ENCODE data around the gene ENO2. TPM values are rescaled to one million over a fixed set of nuclear protein-coding genes. Genes with fewer than 3 reads are reported as not detected.

Gene ENO2
- total RNA-seq, result 10 to 100 TPM; 17.9 to 20.3 TPM

GRCh38 chr12:6914246-6914946, at the start of gene ENO2:
Gene ENO2, plus strand, starts transcription at chr12:6914580. Its CDS starts 1,253 bp downstream, at chr12:6915833.

GRCh38 chr12:6867413-6868210, 46.8 kb upstream of the ENO2 start, which contains the start of gene TPI1:
Gene TPI1, plus strand, starts transcription at chr12:6867531. Its CDS starts 36 bp downstream, at chr12:6867567.

GRCh38 chr12:6873094-6874014, 41.0 kb upstream of the ENO2 start, which contains the start of gene SPSB2:
Gene SPSB2, minus strand, starts transcription at chr12:6873303. Its CDS starts 402 bp downstream, at chr12:6872901.

GRCh38 chr12:6904280-6905276, 9.8 kb upstream of the ENO2 start, which contains the start of gene LRRC23:
Gene LRRC23, plus strand, starts transcription at chr12:6904822. Its CDS starts 812 bp downstream, at chr12:6905634.

DNA sequence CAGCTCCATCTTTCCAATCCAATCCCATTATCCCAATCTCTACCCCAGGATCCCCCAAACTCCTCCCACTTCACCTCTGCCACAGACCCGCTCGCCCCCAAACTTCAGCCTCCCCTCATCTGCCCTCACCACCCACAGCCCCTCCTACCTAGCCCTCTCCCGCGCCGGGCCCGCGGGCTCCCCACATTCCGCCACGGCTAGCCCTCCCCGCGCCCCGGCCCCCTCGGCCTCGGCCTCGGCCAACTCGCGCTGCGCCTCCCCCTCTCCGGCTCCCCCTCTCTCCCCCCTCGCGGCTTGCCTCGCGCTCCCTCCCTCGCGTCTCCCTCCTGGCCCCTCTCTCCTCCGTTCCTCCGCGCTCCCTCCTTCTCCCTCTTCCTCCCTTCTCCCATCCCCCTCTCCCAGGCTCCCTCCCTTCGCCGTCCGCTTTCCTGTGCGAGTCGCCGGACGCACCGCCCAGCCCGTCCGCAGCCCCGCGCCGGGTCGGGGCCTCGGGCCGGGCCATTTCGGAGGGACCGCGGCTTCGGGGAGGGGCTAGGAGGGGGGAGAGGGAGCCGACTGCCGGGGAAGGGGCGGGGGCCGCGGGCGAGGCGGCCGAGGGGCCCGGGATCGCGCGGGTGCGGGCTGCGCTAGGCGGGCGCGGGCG, 13.1 kb downstream of the ENO2 start, which contains the start of gene ATN1:
Gene ATN1, plus strand, starts transcription at position 581 of the 643 bp plus-strand sequence. CDS start 6,043 bp downstream, outside the sequence.

DNA sequence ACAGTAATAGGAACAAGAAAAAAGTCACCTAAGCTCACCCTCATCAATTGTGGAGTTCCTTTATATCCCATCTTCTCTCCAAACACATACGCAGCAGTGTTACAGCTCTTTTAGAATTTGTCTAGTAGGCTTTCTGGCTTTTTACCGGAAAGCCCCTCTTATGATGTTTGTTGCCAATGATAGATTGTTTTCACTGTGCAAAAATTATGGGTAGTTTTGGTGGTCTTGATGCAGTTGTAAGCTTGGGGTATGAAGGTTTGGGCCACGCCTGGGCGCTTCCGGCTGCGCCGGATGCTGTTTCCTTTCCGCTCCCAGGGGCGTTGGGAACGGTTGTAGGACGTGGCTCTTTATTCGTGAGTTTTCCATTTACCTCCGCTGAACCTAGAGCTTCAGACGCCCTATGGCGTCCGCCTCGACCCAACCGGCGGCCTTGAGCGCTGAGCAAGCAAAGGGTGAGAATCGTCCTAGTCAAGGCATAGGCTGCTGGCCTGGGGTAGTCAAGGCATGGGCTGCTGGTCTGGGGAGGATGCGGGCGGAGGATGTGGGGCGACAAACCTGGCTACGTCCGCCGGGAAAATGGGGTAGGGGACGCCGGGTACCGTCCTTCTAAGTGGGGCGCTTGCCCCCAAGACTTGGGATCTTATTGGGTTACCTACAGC, 29.5 kb downstream of the ENO2 start, which contains the start of the genes C12orf57 and RNU7-1:
Gene C12orf57, plus strand, starts transcription at position 301 of the 659 bp plus-strand sequence. Its CDS starts 100 bp downstream, at position 401.
Gene RNU7-1, plus strand, starts transcription at position 95 of the 659 bp plus-strand sequence.

DNA sequence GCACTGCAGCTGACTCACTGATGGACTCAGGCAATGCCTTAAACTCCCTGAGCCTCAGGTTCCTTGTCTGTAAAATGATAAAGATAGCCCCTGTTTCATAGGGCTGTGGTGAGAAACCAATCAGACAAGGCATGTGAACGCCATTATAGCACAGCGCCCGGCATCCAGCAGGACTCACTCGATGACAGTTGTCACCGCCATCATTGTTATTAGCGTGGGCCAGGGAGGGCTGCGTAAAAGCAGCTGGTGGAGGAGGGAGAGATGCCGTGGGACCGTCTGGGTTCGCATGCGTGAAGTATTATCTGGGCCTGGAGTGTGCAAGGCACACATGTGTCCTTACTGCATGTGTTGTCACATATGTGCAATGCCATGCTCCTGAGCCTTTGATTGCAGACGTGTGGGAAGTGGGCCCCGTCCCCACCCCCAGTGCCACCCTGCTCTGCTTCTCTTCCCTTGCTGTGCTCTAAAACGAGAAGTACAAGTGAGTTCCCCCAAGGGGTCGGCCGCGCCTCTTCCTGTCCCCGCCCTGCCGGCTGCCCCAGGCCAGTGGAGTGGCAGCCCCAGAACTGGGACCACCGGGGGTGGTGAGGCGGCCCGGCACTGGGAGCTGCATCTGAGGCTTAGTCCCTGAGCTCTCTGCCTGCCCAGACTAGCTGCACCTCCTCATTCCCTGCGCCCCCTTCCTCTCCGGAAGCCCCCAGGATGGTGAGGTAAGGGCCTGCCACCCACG, 36.6 kb downstream of the ENO2 start, which contains the start of gene PTPN6:
Gene PTPN6, plus strand, starts transcription at position 546 of the 730 bp plus-strand sequence. Its CDS starts 157 bp downstream, at position 703.

Small RNA genes within 50 kb of the gene (small RNA-seq; reads per million reads assigned to genes)
- 25.0 to 29.1 reads per million in 2 donors for gene MIR141
- 314 to 387 reads per million in 2 donors for gene MIR200C
- gene RNU7-1, result 0 reads per million in 2 donors
- 5.1 to 11.6 reads per million in 2 donors for gene SCARNA12

Other genes starting within 250 kb of the ENO2 start
- 10 to 100 TPM; 23.4 to 29.3 TPM for gene ZNF384, start 225.2 kb upstream of the ENO2 start, total RNA-seq
- not detected for gene PIANP, start 213.8 kb upstream of the ENO2 start, total RNA-seq
- gene COPS7A, start 190.5 kb upstream of the ENO2 start, total RNA-seq, result 100 to 1,000 TPM in 1 of 2 donors, 10 to 100 TPM in 1; 98.4 to 105 TPM
- gene MLF2, start 161.4 kb upstream of the ENO2 start, total RNA-seq, result 100 to 1,000 TPM; 168 to 185 TPM
- 10 to 100 TPM; 36.8 to 67.6 TPM for gene PTMS, start 148.2 kb upstream of the ENO2 start, total RNA-seq
- gene LAG3, start 142.1 kb upstream of the ENO2 start, total RNA-seq, result under 1 TPM in 1 of 2 donors, not detected in 1; 0.34 TPM
- gene CD4, start 125.1 kb upstream of the ENO2 start, total RNA-seq, result 1 to 10 TPM; 1.7 TPM
- under 1 TPM; under 0.01 to 0.33 TPM for gene GPR162, start 92.8 kb upstream of the ENO2 start, total RNA-seq
- gene P3H3, start 86.2 kb upstream of the ENO2 start, total RNA-seq, result 10 to 100 TPM; 13.4 to 36.3 TPM
- gene GNB3, start 73.7 kb upstream of the ENO2 start, total RNA-seq, result under 1 TPM; 0.33 to 0.69 TPM
- gene CDCA3, start 63.3 kb upstream of the ENO2 start, total RNA-seq, result 10 to 100 TPM; 16.9 to 54.9 TPM
- gene USP5, start 62.4 kb upstream of the ENO2 start, total RNA-seq, result 10 to 100 TPM; 89.2 to 93.3 TPM
- gene TPI1, start 47.0 kb upstream of the ENO2 start, total RNA-seq, result 100 to 1,000 TPM; 611 to 916 TPM
- gene SPSB2, start 41.3 kb upstream of the ENO2 start, total RNA-seq, result 1 to 10 TPM; 5.2 to 8.0 TPM
- gene LRRC23, start 9.8 kb upstream of the ENO2 start, total RNA-seq, result 10 to 100 TPM in 1 of 2 donors, 1 to 10 TPM in 1; 6.2 to 10.3 TPM
- 10 to 100 TPM in 1 of 2 donors, 1 to 10 TPM in 1; 8.6 to 13.3 TPM for gene ATN1, start 13.4 kb downstream of the ENO2 start, total RNA-seq
- not detected for gene RNU7-1, start 29.2 kb downstream of the ENO2 start, total RNA-seq
- 10 to 100 TPM; 49.9 to 66.3 TPM for gene C12orf57, start 29.4 kb downstream of the ENO2 start, total RNA-seq
- gene PTPN6, start 36.8 kb downstream of the ENO2 start, total RNA-seq, result under 1 TPM in 1 of 2 donors, not detected in 1; 0.33 TPM
- 100 to 1,000 TPM; 172 to 255 TPM for gene PHB2, start 56.1 kb downstream of the ENO2 start, total RNA-seq
- gene EMG1, start 56.3 kb downstream of the ENO2 start, total RNA-seq, result 10 to 100 TPM; 31.0 to 59.6 TPM
- 10 to 100 TPM; 18.0 to 20.6 TPM for gene LPCAT3, start 103.9 kb downstream of the ENO2 start, total RNA-seq
- 100 to 1,000 TPM in 1 of 2 donors, 10 to 100 TPM in 1; 22.0 to 231 TPM for gene C1S, start 146.1 kb downstream of the ENO2 start, total RNA-seq
- gene C1R, start 177.9 kb downstream of the ENO2 start, total RNA-seq, result 100 to 1,000 TPM in 1 of 2 donors, 10 to 100 TPM in 1; 16.3 to 149 TPM
- gene C1RL, start 194.6 kb downstream of the ENO2 start, total RNA-seq, result 10 to 100 TPM; 18.0 to 21.0 TPM
- gene RBP5, start 214.3 kb downstream of the ENO2 start, total RNA-seq, result not detected
- 1 to 10 TPM; 2.7 to 9.3 TPM for gene CLSTN3, start 215.8 kb downstream of the ENO2 start, total RNA-seq